Activated T-cell treated with anti-CD3 and anti-CD28 coated beads, Interleukin-2, amount 50 U/mL, for 4 hours (primary cell): ENCODE measurements around the gene AARS2. TPM values are rescaled to one million over a fixed set of nuclear protein-coding genes. Genes with fewer than 3 reads are reported as not detected.
"Not testable (repeated sequence)": the region's sequence is repeated elsewhere in the genome, so short reads cannot be mapped to it uniquely, and the experiment has no call there.

Experiments used
- ATAC-seq, 2 donors: fragments of 200-7000 bp; cut with Tn5 transposase; one replicate each; pipeline ENCODE4 v1.10.0; 2021
- DNase-seq: peaks from one replicate; pipeline ENCODE4 v3.0.0-alpha.2; 2020
- H3K27me3 Mint-ChIP-seq: one replicate; pipeline ENCODE4 v1.8.0; 2021; ENCODE audit warnings: low read depth, mixed read lengths
- H3K36me3 Mint-ChIP-seq: one replicate; pipeline ENCODE4 v1.8.0; 2022; ENCODE audit warnings: mixed read lengths; ENCODE audit not compliant: insufficient read depth
- H3K4me1 Mint-ChIP-seq: one replicate; pipeline ENCODE4 v1.8.0; 2021; ENCODE audit warnings: low read depth, mixed read lengths
- H3K4me3 Mint-ChIP-seq: one replicate; pipeline ENCODE4 v1.8.0; 2021; ENCODE audit warnings: mild to moderate bottlenecking, moderate library complexity, mixed read lengths
- H3K9me3 Mint-ChIP-seq: one replicate; pipeline ENCODE4 v1.8.0; 2021; ENCODE audit warnings: mixed read lengths
- total RNA-seq, 3 donors: library from RNA; stranded (reverse); gene quantifications; one replicate each; pipeline ENCODE4 v1.2.1, GENCODE V29; 2021

Gene AARS2
- total RNA-seq, 3 donors from 2014 or later: 29.4 to 31.5 (median 29.8) TPM

GRCh38 chr6:44339763-44340625 lies 26.8 kb upstream of the AARS2 start:
- H3K36me3 Mint-ChIP-seq: no peaks in the 10 kb centered on the region
- no peaks in the 10 kb centered on the region for H3K9me3 Mint-ChIP-seq
- H3K27me3 Mint-ChIP-seq: peaks cover 44% of the 10 kb centered on the region
- DNase-seq (no peak), ATAC-seq (peak; percentile 67 to 74)
- H3K4me1 Mint-ChIP-seq: no peaks in the 10 kb centered on the region
- H3K4me3 Mint-ChIP-seq: no peak overlapping the region

GRCh38 chr6:44339301-44339700 lies 26.2 kb upstream of the AARS2 start:
- Mint-ChIP-seq H3K4me1 (no peaks in the 10 kb centered on the region), H3K9me3 (no peaks in the 10 kb centered on the region), H3K4me3 (no peak overlapping the region), H3K36me3 (no peaks in the 10 kb centered on the region), H3K27me3 (peaks cover 37% of the 10 kb centered on the region)
- no peak for DNase-seq
- ATAC-seq: no peak

- no peak overlapping the region for H3K4me3 Mint-ChIP-seq
- H3K9me3 Mint-ChIP-seq: no peaks in the 10 kb centered on the region
- no peaks in the 10 kb centered on the region for H3K4me1 Mint-ChIP-seq
- no peaks in the 10 kb centered on the region for H3K36me3 Mint-ChIP-seq
- DNase-seq: peak; percentile 61
- peak; percentile 77 to 83 for ATAC-seq
- peaks cover 29% of the 10 kb centered on the region for H3K27me3 Mint-ChIP-seq
Observed at GRCh38 chr6:44338228-44339122, 25.3 kb upstream of the AARS2 start.

GRCh38 chr6:44335631-44336030 lies 22.5 kb upstream of the AARS2 start:
- peaks cover 15% of the 10 kb centered on the region for H3K27me3 Mint-ChIP-seq
- H3K4me1 Mint-ChIP-seq: no peaks in the 10 kb centered on the region
- DNase-seq (no peak), ATAC-seq (no peak)
- H3K9me3 Mint-ChIP-seq: no peaks in the 10 kb centered on the region
- no peaks in the 10 kb centered on the region for H3K36me3 Mint-ChIP-seq
- H3K4me3 Mint-ChIP-seq: no peak overlapping the region

- no peaks in the 10 kb centered on the region for H3K36me3 Mint-ChIP-seq
- no peak overlapping the region for H3K4me3 Mint-ChIP-seq
- H3K27me3 Mint-ChIP-seq: peaks cover 26% of the 10 kb centered on the region
- DNase-seq (no peak), ATAC-seq (no peak)
- no peaks in the 10 kb centered on the region for H3K9me3 Mint-ChIP-seq
- no peaks in the 10 kb centered on the region for H3K4me1 Mint-ChIP-seq
Observed at GRCh38 chr6:44333942-44334341, 20.8 kb upstream of the AARS2 start.

- Mint-ChIP-seq H3K9me3 (no peaks in the 10 kb centered on the region), H3K4me3 (no peak overlapping the region), H3K36me3 (no peaks in the 10 kb centered on the region), H3K27me3 (peaks cover 29% of the 10 kb centered on the region), H3K4me1 (no peaks in the 10 kb centered on the region)
- no peak for ATAC-seq
- DNase-seq: no peak
Observed at GRCh38 chr6:44333273-44333919, 20.2 kb upstream of the AARS2 start.

- peaks cover 30% of the 10 kb centered on the region for H3K27me3 Mint-ChIP-seq
- H3K4me3 Mint-ChIP-seq: no peak overlapping the region
- H3K9me3 Mint-ChIP-seq: no peaks in the 10 kb centered on the region
- no peaks in the 10 kb centered on the region for H3K36me3 Mint-ChIP-seq
- no peaks in the 10 kb centered on the region for H3K4me1 Mint-ChIP-seq
- DNase-seq: no peak
- ATAC-seq: no peak
Observed at GRCh38 chr6:44332585-44332984, 19.4 kb upstream of the AARS2 start.

- H3K36me3 Mint-ChIP-seq: no peaks in the 10 kb centered on the region
- DNase-seq: no peak
- no peak overlapping the region for H3K4me3 Mint-ChIP-seq
- no peaks in the 10 kb centered on the region for H3K9me3 Mint-ChIP-seq
- H3K27me3 Mint-ChIP-seq: peaks cover 35% of the 10 kb centered on the region
- no peak for ATAC-seq
- no peaks in the 10 kb centered on the region for H3K4me1 Mint-ChIP-seq
Observed at GRCh38 chr6:44329858-44330257, 16.7 kb upstream of the AARS2 start.

- H3K27me3 Mint-ChIP-seq: peaks cover 35% of the 10 kb centered on the region
- ATAC-seq, H3K36me3 Mint-ChIP-seq, H3K4me3 Mint-ChIP-seq, H3K4me1 Mint-ChIP-seq, H3K9me3 Mint-ChIP-seq, DNase-seq: not testable (repeated sequence)
Observed at GRCh38 chr6:44328203-44328602, 15.1 kb upstream of the AARS2 start.

- Mint-ChIP-seq H3K9me3 (no peaks in the 10 kb centered on the region), H3K27me3 (peaks cover 35% of the 10 kb centered on the region), H3K36me3 (no peaks in the 10 kb centered on the region), H3K4me1 (no peaks in the 10 kb centered on the region), H3K4me3 (no peak overlapping the region)
- DNase-seq: no peak
- no peak for ATAC-seq
Observed at GRCh38 chr6:44327760-44328159, 14.6 kb upstream of the AARS2 start.

- no peaks in the 10 kb centered on the region for H3K9me3 Mint-ChIP-seq
- peaks cover 30% of the 10 kb centered on the region for H3K27me3 Mint-ChIP-seq
- DNase-seq: no peak
- no peaks in the 10 kb centered on the region for H3K36me3 Mint-ChIP-seq
- no peak for ATAC-seq
- H3K4me3 Mint-ChIP-seq: no peak overlapping the region
- H3K4me1 Mint-ChIP-seq: no peaks in the 10 kb centered on the region
Observed at GRCh38 chr6:44327096-44327495, 13.9 kb upstream of the AARS2 start.

GRCh38 chr6:44321210-44321609 lies 8.1 kb upstream of the AARS2 start:
- Mint-ChIP-seq H3K9me3 (no peaks in the 10 kb centered on the region), H3K4me3 (no peak overlapping the region), H3K4me1 (no peaks in the 10 kb centered on the region), H3K36me3 (no peaks in the 10 kb centered on the region), H3K27me3 (peaks cover 38% of the 10 kb centered on the region)
- ATAC-seq (no peak), DNase-seq (no peak)

- H3K4me3 Mint-ChIP-seq, H3K36me3 Mint-ChIP-seq, DNase-seq, H3K9me3 Mint-ChIP-seq, H3K4me1 Mint-ChIP-seq, ATAC-seq: not testable (repeated sequence)
- peaks cover 37% of the 10 kb centered on the region for H3K27me3 Mint-ChIP-seq
Observed at GRCh38 chr6:44317136-44317631, 4.0 kb upstream of the AARS2 start.

GRCh38 chr6:44316481-44316880 lies 3.3 kb upstream of the AARS2 start:
- H3K4me3 Mint-ChIP-seq: no peak overlapping the region
- ATAC-seq (no peak), DNase-seq (no peak)
- no peaks in the 10 kb centered on the region for H3K9me3 Mint-ChIP-seq
- H3K27me3 Mint-ChIP-seq: peaks cover 36% of the 10 kb centered on the region
- peaks cover 13% of the 10 kb centered on the region for H3K4me1 Mint-ChIP-seq
- peaks cover 4% of the 10 kb centered on the region for H3K36me3 Mint-ChIP-seq
